Measurements from ENCODE around the gene ZNFX1.

Gene ZNFX1

DNA sequence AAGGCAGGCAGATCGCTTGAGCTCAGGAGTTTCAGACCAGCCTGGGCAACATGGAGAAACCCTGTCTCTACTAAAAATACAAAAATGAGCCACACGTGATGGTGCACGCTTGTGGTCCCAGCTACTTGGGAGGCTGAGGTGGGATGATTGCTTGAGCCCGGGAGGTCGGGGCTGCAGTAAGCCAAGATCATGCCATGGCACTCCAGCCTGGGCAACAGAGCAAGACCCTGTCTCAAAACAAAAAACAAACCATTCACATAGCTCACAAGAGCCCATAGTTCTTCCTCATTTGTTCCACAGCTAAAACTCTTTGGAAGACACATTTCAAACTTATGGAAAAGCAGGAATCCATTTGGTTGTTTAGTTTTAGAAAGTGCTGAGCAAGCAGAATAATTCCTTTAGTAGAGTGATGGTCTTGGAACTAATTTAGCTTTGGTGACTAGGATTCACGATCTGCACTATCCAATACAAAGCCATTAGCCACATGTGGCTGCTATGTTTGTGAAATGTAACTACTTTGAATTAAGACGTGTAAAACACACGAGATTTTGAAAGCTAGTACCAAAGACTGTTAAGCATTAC, 4.1 kb downstream of the ZNFX1 start:
- H3K27ac ChIP-seq (ENCODE audit: low read depth in 2 of 2, low read length in 2 of 2), result no peak overlapping the region

DNA sequence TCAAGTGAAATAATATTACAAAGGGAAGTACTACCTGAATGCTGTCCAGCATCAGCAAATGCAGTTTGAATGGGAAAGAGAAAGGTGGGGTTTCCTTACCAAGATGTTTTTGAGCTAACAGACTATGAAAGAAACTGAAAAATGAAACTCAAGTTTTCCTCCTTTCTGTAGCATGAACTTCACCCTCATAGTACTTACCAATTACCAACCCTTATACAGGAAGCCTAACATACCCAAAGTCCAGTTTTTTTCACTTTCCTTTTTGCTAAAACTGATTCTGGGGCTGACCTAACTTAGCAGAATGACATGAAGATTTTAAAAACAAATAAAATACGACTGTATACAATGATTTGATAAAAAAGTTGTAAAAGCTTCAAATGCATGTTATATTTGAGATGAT, 5.2 kb downstream of the ZNFX1 start:
- Histone ChIP-seq H3K9me3 (ENCODE audit: control insufficient read depth in 2 of 2, low read length in 2 of 2) (no peaks in the 10 kb centered on the region), H3K27me3 (ENCODE audit: control insufficient read depth in 2 of 2, insufficient read depth in 2 of 2, low read length in 2 of 2) (no peaks in the 10 kb centered on the region), H3K4me1 (ENCODE audit: control insufficient read depth in 2 of 2, insufficient read depth in 2 of 2, low read length in 2 of 2) (peaks cover 0 to 8% of the 10 kb centered on the region in 2 donors), H3K36me3 (ENCODE audit: control insufficient read depth in 2 of 2, insufficient read depth in 2 of 2, low read length in 2 of 2) (peaks cover 31 to 38% of the 10 kb centered on the region in 2 donors), H3K9ac (ENCODE audit: low read depth in 1 of 2, low read length in 2 of 2) (no peak overlapping the region), H3K4me3 (ENCODE audit: low read length in 2 of 2) (no peak overlapping the region), H3K27ac (ENCODE audit: low read depth in 2 of 2, low read length in 2 of 2) (no peak overlapping the region)

More for the DNA sequence above, 4.1 kb downstream of the ZNFX1 start:
- no peak overlapping the region for H3K4me3 ChIP-seq (ENCODE audit: low read length in 2 of 2)
- no peaks in the 10 kb centered on the region for H3K9me3 ChIP-seq (ENCODE audit: control insufficient read depth in 2 of 2, low read length in 2 of 2)
- H3K36me3 ChIP-seq (ENCODE audit: control insufficient read depth in 2 of 2, insufficient read depth in 2 of 2, low read length in 2 of 2), result peaks cover 31 to 35% of the 10 kb centered on the region in 2 donors
- H3K27me3 ChIP-seq (ENCODE audit: control insufficient read depth in 2 of 2, insufficient read depth in 2 of 2, low read length in 2 of 2), result no peaks in the 10 kb centered on the region
- H3K9ac ChIP-seq (ENCODE audit: low read depth in 1 of 2, low read length in 2 of 2), result no peak overlapping the region
- H3K4me1 ChIP-seq (ENCODE audit: control insufficient read depth in 2 of 2, insufficient read depth in 2 of 2, low read length in 2 of 2), result peaks cover 0 to 8% of the 10 kb centered on the region in 2 donors

DNA sequence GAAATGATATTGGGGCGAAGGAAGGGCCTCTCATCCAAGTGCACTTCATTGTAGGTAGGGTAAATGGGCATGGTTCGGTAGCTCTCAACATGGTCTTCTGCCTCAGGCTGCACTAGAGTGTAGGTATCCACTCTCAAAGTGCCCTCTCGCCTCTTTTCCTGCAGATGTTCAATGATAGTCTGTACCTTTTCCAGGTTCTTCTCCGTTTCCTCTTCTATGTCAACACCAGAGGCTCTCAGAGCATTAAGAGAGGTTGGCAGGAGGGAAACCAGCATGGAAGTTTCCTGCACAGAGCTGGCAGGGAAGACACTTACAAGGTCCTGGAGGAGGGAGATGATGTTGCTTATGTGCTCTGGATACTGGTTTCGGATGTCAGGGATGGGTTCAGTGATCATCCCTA, 7.1 kb downstream of the ZNFX1 start:
- H3K9me3 ChIP-seq (ENCODE audit: control insufficient read depth in 2 of 2, low read length in 2 of 2), result no peaks in the 10 kb centered on the region
- H3K36me3 ChIP-seq (ENCODE audit: control insufficient read depth in 2 of 2, insufficient read depth in 2 of 2, low read length in 2 of 2), result peaks cover 33 to 44% of the 10 kb centered on the region in 2 donors
- no peak overlapping the region for H3K27ac ChIP-seq (ENCODE audit: low read depth in 2 of 2, low read length in 2 of 2)
- H3K4me3 ChIP-seq (ENCODE audit: low read length in 2 of 2), result no peak overlapping the region
- no peaks in the 10 kb centered on the region for H3K4me1 ChIP-seq (ENCODE audit: control insufficient read depth in 2 of 2, insufficient read depth in 2 of 2, low read length in 2 of 2)
- no peak overlapping the region for H3K9ac ChIP-seq (ENCODE audit: low read depth in 1 of 2, low read length in 2 of 2)
- no peaks in the 10 kb centered on the region for H3K27me3 ChIP-seq (ENCODE audit: control insufficient read depth in 2 of 2, insufficient read depth in 2 of 2, low read length in 2 of 2)

- Histone ChIP-seq H3K36me3 (ENCODE audit: control insufficient read depth in 2 of 2, insufficient read depth in 2 of 2, low read length in 2 of 2) (peaks cover 34 to 45% of the 10 kb centered on the region in 2 donors), H3K27me3 (ENCODE audit: control insufficient read depth in 2 of 2, insufficient read depth in 2 of 2, low read length in 2 of 2) (no peaks in the 10 kb centered on the region), H3K4me3 (ENCODE audit: low read length in 2 of 2) (no peak overlapping the region), H3K9me3 (ENCODE audit: control insufficient read depth in 2 of 2, low read length in 2 of 2) (no peaks in the 10 kb centered on the region), H3K9ac (ENCODE audit: low read depth in 1 of 2, low read length in 2 of 2) (no peak overlapping the region), H3K4me1 (ENCODE audit: control insufficient read depth in 2 of 2, insufficient read depth in 2 of 2, low read length in 2 of 2) (no peaks in the 10 kb centered on the region), H3K27ac (ENCODE audit: low read depth in 2 of 2, low read length in 2 of 2) (no peak overlapping the region)
Observed at GRCh38 chr20:49270177-49270576, 7.7 kb downstream of the ZNFX1 start.

GRCh38 chr20:49268600-49269365, 9.1 kb downstream of the ZNFX1 start:
- Histone ChIP-seq H3K4me3 (ENCODE audit: low read length in 2 of 2) (peak overlapping the region in 1 of 2 donors; percentile 33), H3K27me3 (ENCODE audit: control insufficient read depth in 2 of 2, insufficient read depth in 2 of 2, low read length in 2 of 2) (no peaks in the 10 kb centered on the region), H3K4me1 (ENCODE audit: control insufficient read depth in 2 of 2, insufficient read depth in 2 of 2, low read length in 2 of 2) (no peaks in the 10 kb centered on the region), H3K9me3 (ENCODE audit: control insufficient read depth in 2 of 2, low read length in 2 of 2) (no peaks in the 10 kb centered on the region), H3K27ac (ENCODE audit: low read depth in 2 of 2, low read length in 2 of 2) (no peak overlapping the region), H3K9ac (ENCODE audit: low read depth in 1 of 2, low read length in 2 of 2) (no peak overlapping the region), H3K36me3 (ENCODE audit: control insufficient read depth in 2 of 2, insufficient read depth in 2 of 2, low read length in 2 of 2) (peaks cover 40 to 56% of the 10 kb centered on the region in 2 donors)

DNA sequence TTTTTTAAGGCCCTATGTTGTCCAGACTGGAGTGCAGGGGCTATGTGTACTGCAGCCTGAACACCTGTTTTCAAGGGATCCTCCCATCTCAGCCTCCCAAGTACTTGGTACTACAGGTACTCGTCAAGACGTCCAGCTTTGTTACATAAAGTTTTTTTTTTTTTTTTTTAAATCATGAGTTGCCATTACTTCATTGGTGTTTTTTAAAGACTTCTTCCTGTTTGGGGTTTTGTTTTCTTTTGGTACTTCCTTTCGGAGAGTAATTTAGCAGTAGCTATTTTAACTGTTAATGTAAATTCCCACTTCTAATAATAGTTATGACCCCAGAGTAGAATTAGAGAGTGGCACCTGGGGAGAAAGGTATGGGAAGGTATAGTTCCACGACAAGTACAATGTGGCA, 10.5 kb downstream of the ZNFX1 start:
- Histone ChIP-seq H3K27me3 (ENCODE audit: control insufficient read depth in 2 of 2, insufficient read depth in 2 of 2, low read length in 2 of 2) (no peaks in the 10 kb centered on the region), H3K27ac (ENCODE audit: low read depth in 2 of 2, low read length in 2 of 2) (no peak overlapping the region), H3K4me1 (ENCODE audit: control insufficient read depth in 2 of 2, insufficient read depth in 2 of 2, low read length in 2 of 2) (no peaks in the 10 kb centered on the region), H3K9ac (ENCODE audit: low read depth in 1 of 2, low read length in 2 of 2) (no peak overlapping the region), H3K36me3 (ENCODE audit: control insufficient read depth in 2 of 2, insufficient read depth in 2 of 2, low read length in 2 of 2) (peaks cover 51 to 64% of the 10 kb centered on the region in 2 donors), H3K9me3 (ENCODE audit: control insufficient read depth in 2 of 2, low read length in 2 of 2) (no peaks in the 10 kb centered on the region), H3K4me3 (ENCODE audit: low read length in 2 of 2) (peak overlapping the region in 1 of 2 donors; percentile 53)

DNA sequence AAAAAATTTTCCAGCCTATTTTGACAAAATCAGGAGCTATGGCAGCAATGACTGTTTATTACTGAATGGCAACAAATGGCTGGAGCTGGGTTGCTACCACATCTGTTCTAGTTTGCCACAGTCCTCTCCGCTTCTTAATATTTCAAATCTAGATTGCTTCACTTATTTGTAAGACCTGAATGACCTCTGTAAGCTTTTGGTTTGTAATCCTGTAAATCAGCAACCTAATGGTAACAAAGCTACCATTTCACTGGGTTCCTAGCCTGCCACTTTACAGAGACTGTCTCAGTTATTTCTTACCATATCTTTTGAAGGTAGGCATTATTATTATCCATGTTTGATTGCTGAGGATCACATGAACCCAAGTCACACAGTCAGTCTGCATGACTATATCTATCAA, 15.4 kb downstream of the ZNFX1 start:
- peaks cover 58 to 60% of the 10 kb centered on the region in 2 donors for H3K36me3 ChIP-seq (ENCODE audit: control insufficient read depth in 2 of 2, insufficient read depth in 2 of 2, low read length in 2 of 2)
- H3K4me3 ChIP-seq (ENCODE audit: low read length in 2 of 2), result no peak overlapping the region
- H3K9ac ChIP-seq (ENCODE audit: low read depth in 1 of 2, low read length in 2 of 2), result no peak overlapping the region
- H3K27me3 ChIP-seq (ENCODE audit: control insufficient read depth in 2 of 2, insufficient read depth in 2 of 2, low read length in 2 of 2), result no peaks in the 10 kb centered on the region
- H3K27ac ChIP-seq (ENCODE audit: low read depth in 2 of 2, low read length in 2 of 2), result no peak overlapping the region
- no peaks in the 10 kb centered on the region for H3K4me1 ChIP-seq (ENCODE audit: control insufficient read depth in 2 of 2, insufficient read depth in 2 of 2, low read length in 2 of 2)
- no peaks in the 10 kb centered on the region for H3K9me3 ChIP-seq (ENCODE audit: control insufficient read depth in 2 of 2, low read length in 2 of 2)

DNA sequence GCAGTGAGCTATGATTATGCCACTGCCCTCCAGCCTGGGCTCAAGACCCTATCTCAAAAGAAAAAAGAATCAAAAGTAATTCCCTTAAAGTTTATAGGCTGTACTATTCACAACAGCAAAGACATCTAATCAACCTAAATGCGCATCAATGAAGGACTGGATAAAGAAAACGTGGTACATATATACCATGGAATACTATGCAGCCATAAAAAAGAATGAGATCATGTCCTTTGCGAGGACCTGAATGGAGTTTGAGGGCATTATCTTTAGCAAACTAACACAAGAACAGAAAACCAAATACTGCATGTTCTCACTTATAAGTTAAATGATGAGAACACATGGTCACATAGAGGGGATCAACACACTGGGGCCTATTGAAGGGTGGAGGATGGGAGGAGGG, 16.7 kb downstream of the ZNFX1 start:
- Histone ChIP-seq H3K36me3 (ENCODE audit: control insufficient read depth in 2 of 2, insufficient read depth in 2 of 2, low read length in 2 of 2) (peaks cover 68 to 72% of the 10 kb centered on the region in 2 donors), H3K4me1 (ENCODE audit: control insufficient read depth in 2 of 2, insufficient read depth in 2 of 2, low read length in 2 of 2) (no peaks in the 10 kb centered on the region), H3K9me3 (ENCODE audit: control insufficient read depth in 2 of 2, low read length in 2 of 2) (no peaks in the 10 kb centered on the region), H3K27ac (ENCODE audit: low read depth in 2 of 2, low read length in 2 of 2) (no peak overlapping the region), H3K9ac (ENCODE audit: low read depth in 1 of 2, low read length in 2 of 2) (no peak overlapping the region), H3K27me3 (ENCODE audit: control insufficient read depth in 2 of 2, insufficient read depth in 2 of 2, low read length in 2 of 2) (no peaks in the 10 kb centered on the region), H3K4me3 (ENCODE audit: low read length in 2 of 2) (no peak overlapping the region)

DNA sequence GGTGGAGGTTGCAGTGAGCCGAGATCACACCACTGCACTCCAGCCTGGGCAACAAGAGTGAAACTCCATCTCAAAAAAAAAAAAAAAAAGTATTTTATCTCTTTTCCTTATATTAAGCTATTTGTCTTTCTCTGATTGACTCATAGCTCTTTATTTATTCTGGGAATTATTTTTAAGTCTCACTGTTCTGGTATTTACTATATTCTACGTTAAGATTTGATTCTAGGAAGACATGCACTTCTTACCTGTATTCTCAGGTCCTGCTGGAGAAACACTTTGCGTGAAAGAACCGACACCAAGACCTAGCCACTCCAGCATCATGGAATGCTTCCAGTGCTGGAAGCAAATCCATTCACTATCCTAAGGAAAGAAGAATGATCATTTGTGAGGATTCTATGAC, 17.6 kb downstream of the ZNFX1 start:
- no peak overlapping the region for H3K4me3 ChIP-seq (ENCODE audit: low read length in 2 of 2)
- H3K9ac ChIP-seq (ENCODE audit: low read depth in 1 of 2, low read length in 2 of 2), result no peak overlapping the region
- no peaks in the 10 kb centered on the region for H3K9me3 ChIP-seq (ENCODE audit: control insufficient read depth in 2 of 2, low read length in 2 of 2)
- H3K4me1 ChIP-seq (ENCODE audit: control insufficient read depth in 2 of 2, insufficient read depth in 2 of 2, low read length in 2 of 2), result no peaks in the 10 kb centered on the region
- H3K27me3 ChIP-seq (ENCODE audit: control insufficient read depth in 2 of 2, insufficient read depth in 2 of 2, low read length in 2 of 2), result no peaks in the 10 kb centered on the region
- H3K27ac ChIP-seq (ENCODE audit: low read depth in 2 of 2, low read length in 2 of 2), result no peak overlapping the region
- H3K36me3 ChIP-seq (ENCODE audit: control insufficient read depth in 2 of 2, insufficient read depth in 2 of 2, low read length in 2 of 2), result peaks cover 69 to 74% of the 10 kb centered on the region in 2 donors

DNA sequence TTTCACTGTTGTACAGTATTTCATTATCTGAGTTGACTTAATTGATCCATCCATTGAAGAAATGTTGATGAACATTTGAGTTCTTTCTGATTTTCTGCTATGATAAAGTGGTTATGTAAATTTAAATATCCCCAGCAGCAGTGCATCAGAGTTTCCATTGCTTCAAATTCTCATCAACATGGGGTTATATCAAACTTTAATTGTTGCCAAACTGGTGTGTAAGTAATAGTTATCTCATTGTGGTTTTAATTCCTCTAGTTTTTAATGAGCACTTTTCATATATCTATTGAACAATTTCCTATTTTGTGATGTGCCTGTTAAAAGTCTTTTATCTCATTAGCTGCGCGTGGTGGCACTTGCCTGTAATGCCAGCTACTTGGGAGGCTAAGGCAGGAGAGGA, 18.1 kb downstream of the ZNFX1 start:
- H3K9me3 ChIP-seq (ENCODE audit: control insufficient read depth in 2 of 2, low read length in 2 of 2), result no peaks in the 10 kb centered on the region
- H3K4me1 ChIP-seq (ENCODE audit: control insufficient read depth in 2 of 2, insufficient read depth in 2 of 2, low read length in 2 of 2), result no peaks in the 10 kb centered on the region
- H3K36me3 ChIP-seq (ENCODE audit: control insufficient read depth in 2 of 2, insufficient read depth in 2 of 2, low read length in 2 of 2), result peaks cover 67 to 70% of the 10 kb centered on the region in 2 donors
- H3K9ac ChIP-seq (ENCODE audit: low read depth in 1 of 2, low read length in 2 of 2), result no peak overlapping the region
- H3K4me3 ChIP-seq (ENCODE audit: low read length in 2 of 2), result no peak overlapping the region
- H3K27me3 ChIP-seq (ENCODE audit: control insufficient read depth in 2 of 2, insufficient read depth in 2 of 2, low read length in 2 of 2), result no peaks in the 10 kb centered on the region
- H3K27ac ChIP-seq (ENCODE audit: low read depth in 2 of 2, low read length in 2 of 2), result no peak overlapping the region

Measured in mucosa of rectum (tissue), 2 donors.